K562 (cell line): Measurements from ENCODE around the gene ZNF862. TPM values are rescaled to one million over a fixed set of nuclear protein-coding genes. Genes with fewer than 3 reads are reported as not detected.

Experiments used
- ATAC-seq: fragments of 200-7000 bp; cut with Tn5 transposase; 3 replicates; pipeline ENCODE4 v1.9.1; 2020; ENCODE audit warnings: moderate library complexity
- BruUV-seq: library from RNA; stranded (reverse); fragments of 400-500 nt; replicated peaks from 2 replicates; lab custom pipeline; 2021; lab: Mats Ljungman, UMichigan
- CTCF ChIA-PET: fragments of 300-600 bp; formaldehyde crosslinking; extraction: SDS; loops from one replicate; lab custom pipeline; 2021; ENCODE audit warnings: low intra/inter-chr PET ratio; lab: Yijun Ruan, JAX
- POLR2A ChIA-PET: fragments of 300-600, 350-650 bp; sonication (Branson Sonifier 250); formaldehyde crosslinking; extraction: SDS; loops from one replicate; lab custom pipeline; 2021; ENCODE audit warnings: antibody characterized with exemption, inconsistent platforms; lab: Yijun Ruan, JAX
- DNase-seq, 4 experiments: peaks; one replicate each; pipeline versions ENCODE4 v3.0.0 to v3.0.0-alpha.2; 2011 to 2018; ENCODE audit warnings: low spot score in 3 of 4, mixed read lengths in 3 of 4; ENCODE audit errors: extremely low read depth in 1 of 4
- FAIRE-seq: peaks from 2 replicates; lab custom pipeline; 2011; peaks lifted over from hg19 to GRCh38; lab: Jason Lieb, UNC
- H2AFZ ChIP-seq: 2 replicates; pipeline ENCODE4 v1.6.0; 2011; ENCODE audit warnings: low read depth, low read length, control low read depth, inconsistent platforms
- H3K27ac ChIP-seq: fragments of 200-600 bp; 3 replicates; pipeline ENCODE4 v1.8.0; 2011; ENCODE audit warnings: low read depth, mild to moderate bottlenecking, control low read depth, inconsistent platforms, low read length, moderate library complexity, mixed read lengths; ENCODE audit errors: extremely low read depth
- H3K27me3 ChIP-seq, 2 experiments: fragments of 300-600 bp in 1 of 2; 2 replicates in 1 of 2; 3 replicates in 1 of 2; pipeline versions ENCODE4 v1.6.0 to v1.8.0; 2011; ENCODE audit warnings: inconsistent platforms in 2 of 2, low read length in 2 of 2, mild to moderate bottlenecking in 1 of 2, mixed read lengths in 1 of 2, moderate library complexity in 1 of 2; ENCODE audit not compliant: control insufficient read depth in 2 of 2, insufficient read depth in 2 of 2
- H3K36me3 ChIP-seq: fragments of 300-600 bp; 3 replicates; pipeline ENCODE4 v1.8.0; 2011; ENCODE audit warnings: mild to moderate bottlenecking, low read length, inconsistent platforms; ENCODE audit not compliant: control insufficient read depth, insufficient read depth
- H3K4me1 ChIP-seq, 2 experiments: fragments of 200-600 bp in 1 of 2; replicated peaks in 1 of 2; 2 replicates in 1 of 2; 3 replicates in 1 of 2; pipeline versions ENCODE4 v1.5.1 to v1.8.0; 2011; ENCODE audit warnings: inconsistent platforms in 2 of 2, low read length in 2 of 2, mild to moderate bottlenecking in 1 of 2, mixed read lengths in 1 of 2, moderate library complexity in 1 of 2; ENCODE audit not compliant: control insufficient read depth in 2 of 2, insufficient read depth in 2 of 2
- H3K4me2 ChIP-seq: 2 replicates; pipeline ENCODE4 v1.6.1; 2011; ENCODE audit warnings: low read length, control low read depth, inconsistent platforms, mixed read lengths; ENCODE audit not compliant: insufficient read depth
- H3K4me3 ChIP-seq: fragments of 200-600 bp; sonication (generic), shearing (Covaris generic); 2 replicates; pipeline ENCODE4 v1.5.1; 2016; ENCODE audit warnings: control low read depth, inconsistent platforms
- H3K79me2 ChIP-seq: fragments of 200-600 bp; 3 replicates; pipeline ENCODE4 v1.8.0; 2011; ENCODE audit warnings: low read length, inconsistent platforms; ENCODE audit not compliant: control insufficient read depth, insufficient read depth
- H3K9ac ChIP-seq, 2 experiments: 2 replicates each; pipeline versions ENCODE4 v1.6.0 to v1.6.1; 2011; ENCODE audit warnings: low read depth in 2 of 2, low read length in 2 of 2, control low read depth in 1 of 2, inconsistent platforms in 1 of 2, mild to moderate bottlenecking in 1 of 2, mixed read lengths in 1 of 2; ENCODE audit not compliant: insufficient read depth in 1 of 2
- H3K9me1 ChIP-seq: one replicate; pipeline ENCODE4 v1.6.0; 2011; ENCODE audit warnings: inconsistent platforms, mild to moderate bottlenecking, low read length, moderate library complexity; ENCODE audit not compliant: control insufficient read depth, insufficient read depth
- H3K9me3 ChIP-seq: replicated peaks from 2 replicates; pipeline ENCODE4 v1.5.1; 2011; ENCODE audit warnings: low read depth, low read length, inconsistent platforms; ENCODE audit not compliant: control insufficient read depth, insufficient read depth
- H4K20me1 ChIP-seq: replicated peaks from 2 replicates; pipeline ENCODE4 v1.6.1; 2011; ENCODE audit warnings: low read length, inconsistent platforms, mixed read lengths; ENCODE audit not compliant: control insufficient read depth, insufficient read depth
- E2F4 ChIP-seq: sonication (generic); formaldehyde crosslinking; IDR thresholded peaks from 2 replicates; pipeline ENCODE4 v1.8.0; 2022; ENCODE audit warnings: mild to moderate bottlenecking, low read depth, missing genetic modification reagents
- MBD2 ChIP-seq: sonication (generic); IDR thresholded peaks from 2 replicates; pipeline ENCODE4 v1.6.1; 2016; ENCODE audit warnings: low read depth, borderline replicate concordance
- NCOA1 ChIP-seq: fragments of 450-650 bp; IDR thresholded peaks from 2 replicates; pipeline ENCODE4 v1.6.1; 2016; ENCODE audit warnings: low read depth
- SAFB2 ChIP-seq: fragments of 200-400 bp; formaldehyde crosslinking; IDR thresholded peaks from 2 replicates; pipeline ENCODE4 v1.6.1; 2018; ENCODE audit warnings: borderline replicate concordance, low read length, low read depth, moderate library complexity; ENCODE audit not compliant: severe bottlenecking
- WGBS: fragments of 100-300 bp; shearing (Covaris generic); methylation state at CpG from one replicate; pipeline ENCODE4 v1.1.6; 2016; ENCODE audit warnings: low coverage, mixed read lengths; ENCODE audit not compliant: insufficient coverage; ENCODE audit errors: missing lambda C conversion rate; 5-methylcytosine and 5-hydroxymethylcytosine counted together
- in situ Hi-C: fragments of 300-500 bp; cut with MboI; formaldehyde crosslinking; loops from 4 replicates; pipeline ENCODE4 v1.15.0; 2018; ENCODE audit warnings: inconsistent platforms, mixed read lengths
- intact Hi-C: fragments of 100-400 bp; cut with micrococcal nuclease; formaldehyde crosslinking; loops from 2 replicates; pipeline ENCODE4 v1.14.2; 2022
- polyA plus RNA-seq, 8 experiments: library from polyadenylated mRNA; depleted of rRNA in 4 of 8; stranded (reverse) in 5 of 8; unstranded in 3 of 8; fragments of >200 nt; fragmentation: Nextera tagmentation in 2 of 8; fragmentation: Illumina TruSeq in 1 of 8; extraction: Ambion mirVana in 2 of 8; extraction: Trizol in 1 of 8; gene quantifications; 2 replicates each; pipeline versions ENCODE4 v1.2.1 to v1.2.3, GENCODE V29; 2011 to 2014; ENCODE audit warnings: inconsistent platforms in 1 of 8, missing spikeins in 1 of 8
- total RNA-seq, 7 experiments: library from RNA; depleted of rRNA in 6 of 7; stranded (reverse); fragments of >200 nt in 6 of 7; fragmentation: Illumina TruSeq in 2 of 7; extraction: Trizol in 2 of 7; gene quantifications; 2 replicates each; pipeline versions ENCODE4 v1.2.1 to v1.2.3, GENCODE V29; 2011 to 2021; ENCODE audit warnings: low replicate concordance in 1 of 7

The ZNF862 gene
- total and polyA plus RNA-seq, 9 of the 15 experiments (the other 6 are each of a cell fraction or from before 2014, with no cell fraction given) = 1.1 to 3.9 (median 2.6) TPM

GRCh38 chr7:149809215-149809614 lies 29.0 kb upstream of the ZNF862 start:
- no peak for TF ChIP-seq MBD2
- TF ChIP-seq NCOA1 = no peak
- no peak for TF ChIP-seq SAFB2
- 0 out of 2 replicates have a peak, but pooled peaks have one; percentile 22 for TF ChIP-seq E2F4 (CRISPR knock-in tag)
- Histone ChIP-seq H3K27ac (no peak overlapping the region), H3K79me2 (no peaks in the 10 kb centered on the region), H3K27me3 (peaks cover 8 to 68% of the 10 kb centered on the region in 2 experiments; a peak in 4 of 5 replicates), H3K9me3 (no peaks in the 10 kb centered on the region), H3K9ac (0 out of 4 replicates have a peak overlapping the region, but pooled peaks of 1 of the 2 experiments have one; percentile 3), H3K4me3 (no peak overlapping the region), H3K36me3 (no peaks in the 10 kb centered on the region), H3K4me1 (peaks cover 3 to 38% of the 10 kb centered on the region in 2 experiments; a peak in 3 of 5 replicates), H2AFZ (no peak overlapping the region), H4K20me1 (peaks cover 22% of the 10 kb centered on the region; the same call in 1 of the 2 replicates), H3K9me1 (no peaks in the 10 kb centered on the region), H3K4me2 (no peak overlapping the region)
- ChIA-PET POLR2A (interaction anchor here (0.7 to 1.1 kb wide), 3 partner anchors 9 to 20 kb away, joined by 3 to 4 read pairs (median 3); no protein-coding TSS in a partner anchor), CTCF (no interaction called here)
- BruUV-seq = no TSS peak
- intact Hi-C loops (no loop called here), in situ Hi-C loops (no loop called here)
- no peak for DNase-seq
- WGBS = 0% methylated on average over 2 of the region's 2 CpGs
- no peak for FAIRE-seq
- ATAC-seq = no peak
